Sigmoid colon (tissue), 4 donors: ENCODE data around the gene CUX1.

ENCODE experiments used
- EP300 ChIP-seq, 4 donors: sonication (generic); formaldehyde crosslinking; IDR thresholded peaks; one replicate each; pipeline ENCODE4 v1.6.1; 2017; ENCODE audit warnings: antibody characterized with exemption in 4 of 4
- POLR2A ChIP-seq, 2 donors: fragments of 450-650 bp; IDR thresholded peaks; one replicate each; pipeline ENCODE4 v1.6.1; 2016; ENCODE audit warnings: antibody characterized with exemption in 2 of 2, mild to moderate bottlenecking in 2 of 2, moderate library complexity in 2 of 2

- TF ChIP-seq POLR2A (IDR thresholded peaks at IDR 0.05) (no peak), EP300 (IDR thresholded peaks at IDR 0.05) (no peak)
Observed at GRCh38 chr7:102241431-102241830, 424.0 kb downstream of the CUX1 start.
